ENCODE measurements around the gene SHISAL2A.

The SHISAL2A gene

GRCh38 chr1:52659851-52660596 is 27.1 kb downstream of the SHISAL2A start:
- DNase-seq (ENCODE audit: low spot score): no peak

GRCh38 chr1:52660807-52661206 is 27.8 kb downstream of the SHISAL2A start:
- DNase-seq (ENCODE audit: low spot score): no peak

DNA sequence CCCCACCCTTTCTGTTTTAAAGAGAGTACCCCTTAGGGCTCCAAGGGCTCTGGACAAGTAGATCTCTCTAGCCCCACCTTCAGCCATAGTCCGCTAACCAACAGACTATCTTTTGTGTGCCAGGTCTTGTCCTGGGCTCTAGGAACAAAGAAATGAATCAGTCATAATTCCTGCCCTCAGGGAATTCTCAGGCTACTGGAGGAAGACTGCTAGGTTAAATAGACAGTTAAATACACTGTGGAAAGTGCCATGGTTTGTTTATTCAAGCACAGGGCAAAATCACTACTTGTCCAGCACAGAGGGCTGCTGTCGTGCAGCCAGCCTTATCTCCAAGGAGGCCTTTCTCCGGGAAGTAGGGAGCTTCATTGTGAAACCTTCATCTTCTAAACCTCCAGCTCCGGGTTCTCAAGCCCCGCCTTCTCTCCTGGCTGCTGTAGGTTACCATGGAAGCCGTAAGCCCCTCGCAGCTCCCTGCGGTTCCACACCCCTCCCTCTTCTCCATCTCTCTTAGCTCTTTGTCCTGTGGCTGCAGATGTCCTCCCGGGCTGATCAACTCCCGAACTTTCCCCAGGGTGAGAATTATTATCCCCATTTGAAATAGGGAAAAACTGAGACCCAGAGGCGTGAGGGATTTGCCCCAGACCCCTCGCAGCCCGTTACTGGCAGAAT is 29.8 kb downstream of the SHISAL2A start:
- peak; percentile 38 for DNase-seq (ENCODE audit: low spot score)

- no peak for DNase-seq (ENCODE audit: low spot score)
These were observed 30.7 kb downstream of the SHISAL2A start for GRCh38 chr1:52663716-52664115.

DNA sequence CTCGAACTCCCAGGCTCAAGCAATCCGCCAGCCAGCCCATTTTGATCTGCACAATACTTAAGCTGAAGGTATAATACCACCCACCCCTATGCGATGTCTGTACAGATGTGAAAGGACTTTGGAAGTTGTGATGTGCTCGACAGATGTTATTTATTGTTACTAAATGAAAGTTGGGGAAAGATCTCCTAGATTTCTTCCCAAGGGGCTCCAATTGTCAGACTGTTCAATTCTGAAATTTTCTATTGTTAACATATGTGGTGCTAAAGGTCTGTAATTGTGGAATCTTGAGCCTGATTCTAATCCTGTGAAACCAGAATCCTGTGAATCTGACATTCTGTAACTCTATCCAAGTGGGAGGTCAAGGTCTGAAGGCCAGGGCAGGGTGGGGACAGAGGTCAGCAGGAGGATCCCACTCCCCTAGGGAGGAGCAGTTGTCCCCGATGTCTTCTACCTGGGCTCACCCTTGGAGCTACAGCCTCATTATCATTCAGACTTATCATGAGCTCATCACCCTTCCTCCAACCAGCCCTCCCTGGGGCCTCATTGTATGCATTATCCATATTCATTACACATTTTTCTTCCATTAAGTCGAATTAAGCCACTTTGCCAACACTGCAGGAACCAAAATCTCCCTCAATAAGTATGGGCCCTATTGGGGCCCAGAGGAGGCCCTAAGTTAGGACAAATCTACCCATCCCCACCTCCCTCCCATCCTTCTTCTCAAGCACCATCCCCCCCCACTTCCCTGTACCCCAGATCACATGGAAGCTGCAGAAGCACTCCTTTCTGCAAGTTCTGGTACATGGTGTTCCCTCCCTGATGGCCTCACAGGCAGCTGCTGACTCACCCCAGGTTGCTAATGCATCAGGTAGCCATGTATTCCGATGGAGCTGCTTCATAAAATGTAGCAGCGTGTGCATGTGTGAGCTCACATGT is 32.3 kb downstream of the SHISAL2A start:
- no peak for DNase-seq (ENCODE audit: low spot score)

GRCh38 chr1:52667290-52667689 is 34.3 kb downstream of the SHISAL2A start:
- DNase-seq (ENCODE audit: low spot score): no peak

DNA sequence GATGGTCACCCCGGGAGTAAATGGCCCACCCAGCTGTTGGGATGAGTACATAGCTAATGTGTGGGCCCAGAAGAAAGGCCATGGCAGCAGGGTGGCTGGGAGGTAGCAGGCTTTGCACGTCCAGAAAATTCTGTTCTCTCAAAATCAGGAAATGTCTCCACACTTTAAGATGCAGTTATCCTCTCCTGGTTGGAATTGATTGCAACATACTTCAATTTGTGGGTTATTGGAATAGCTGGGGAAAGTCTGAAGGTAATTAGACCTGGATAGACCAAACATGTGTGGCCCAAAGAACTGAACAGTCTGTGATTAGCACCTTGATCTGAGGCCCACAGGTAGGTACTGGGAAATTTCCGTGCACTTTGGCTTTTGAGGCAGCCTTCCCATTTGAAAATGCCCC is 35.0 kb downstream of the SHISAL2A start:
- DNase-seq (ENCODE audit: low spot score): no peak

DNA sequence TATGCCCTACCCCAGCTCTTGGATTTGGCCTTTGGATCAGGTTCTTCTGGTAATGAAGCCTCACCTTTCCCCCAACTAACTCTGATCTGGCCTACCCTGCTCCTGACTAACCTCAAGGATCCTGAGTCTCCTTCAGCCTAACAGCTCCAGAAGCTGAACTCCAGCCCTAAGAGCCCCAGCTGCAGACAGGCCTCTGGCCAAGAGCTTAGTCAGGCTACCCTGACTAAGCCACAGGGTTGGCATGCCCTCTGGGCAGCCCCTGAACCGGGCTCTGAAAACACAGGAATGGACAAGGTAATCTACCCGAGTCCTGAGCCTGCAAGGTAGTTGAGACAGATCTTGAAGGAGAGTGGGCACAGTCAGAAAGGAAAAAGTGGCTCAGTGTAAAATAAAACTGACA is 35.7 kb downstream of the SHISAL2A start:
- peak; percentile 19 for DNase-seq (ENCODE audit: low spot score)

DNA sequence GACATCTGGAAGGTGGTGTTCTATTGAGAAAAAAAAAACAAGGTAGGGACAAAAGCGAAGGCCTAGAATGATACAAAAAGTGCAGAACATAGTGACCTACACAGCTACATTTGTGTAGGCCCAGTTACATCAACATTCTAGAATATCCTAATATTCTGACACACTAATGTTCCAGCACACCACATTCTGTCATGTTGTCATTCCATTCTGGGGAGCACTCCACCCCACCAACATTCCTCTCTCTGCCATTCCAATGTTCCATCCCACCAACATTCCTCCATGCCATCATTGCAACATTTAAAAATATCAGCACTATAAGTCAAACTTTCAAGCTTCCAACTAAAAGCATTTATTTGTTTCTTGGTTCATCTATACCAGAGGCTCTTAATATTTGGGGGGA is 36.7 kb downstream of the SHISAL2A start:
- DNase-seq (ENCODE audit: low spot score): peak; percentile 85

GRCh38 chr1:52670604-52671003 is 37.6 kb downstream of the SHISAL2A start:
- no peak for DNase-seq (ENCODE audit: low spot score)

GRCh38 chr1:52672946-52673345 is 40.0 kb downstream of the SHISAL2A start:
- no peak for DNase-seq (ENCODE audit: low spot score)

GRCh38 chr1:52673513-52673912 is 40.5 kb downstream of the SHISAL2A start:
- no peak for DNase-seq (ENCODE audit: low spot score)

- DNase-seq (ENCODE audit: low spot score): no peak
These were observed 41.8 kb downstream of the SHISAL2A start for GRCh38 chr1:52674497-52675384.

DNA sequence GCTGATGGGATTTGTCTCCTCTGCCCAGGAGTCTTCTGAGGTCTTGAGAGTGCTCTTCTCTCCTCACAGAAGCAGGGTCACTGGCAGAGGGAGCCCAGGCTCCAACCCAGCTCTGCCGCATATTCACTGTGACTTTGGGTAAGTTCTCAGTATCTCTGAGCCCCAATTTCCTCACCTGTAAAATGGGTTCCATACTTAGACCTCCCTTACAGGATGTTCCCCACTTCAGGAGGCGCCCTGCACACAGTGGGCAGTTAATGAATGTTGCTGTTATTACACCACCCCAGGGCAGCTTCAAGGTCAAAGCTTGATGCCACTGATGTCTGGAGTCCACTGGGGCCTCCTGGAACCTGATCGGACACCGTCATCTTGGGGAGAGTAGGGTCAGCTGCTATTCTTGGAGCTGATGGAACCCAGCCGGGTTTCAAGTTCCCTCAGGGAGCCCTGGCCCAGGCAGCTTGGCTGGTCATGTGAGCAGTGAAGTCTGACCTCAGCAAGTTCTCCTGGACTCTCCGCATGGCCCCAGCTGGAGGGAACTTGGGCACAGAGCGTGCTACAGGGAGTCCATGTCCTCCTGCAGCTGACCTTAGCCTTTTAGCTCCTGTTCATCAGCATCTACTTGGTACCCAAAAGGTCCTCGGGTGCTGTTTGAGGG is 43.4 kb downstream of the SHISAL2A start:
- DNase-seq (ENCODE audit: low spot score): no peak

DNA sequence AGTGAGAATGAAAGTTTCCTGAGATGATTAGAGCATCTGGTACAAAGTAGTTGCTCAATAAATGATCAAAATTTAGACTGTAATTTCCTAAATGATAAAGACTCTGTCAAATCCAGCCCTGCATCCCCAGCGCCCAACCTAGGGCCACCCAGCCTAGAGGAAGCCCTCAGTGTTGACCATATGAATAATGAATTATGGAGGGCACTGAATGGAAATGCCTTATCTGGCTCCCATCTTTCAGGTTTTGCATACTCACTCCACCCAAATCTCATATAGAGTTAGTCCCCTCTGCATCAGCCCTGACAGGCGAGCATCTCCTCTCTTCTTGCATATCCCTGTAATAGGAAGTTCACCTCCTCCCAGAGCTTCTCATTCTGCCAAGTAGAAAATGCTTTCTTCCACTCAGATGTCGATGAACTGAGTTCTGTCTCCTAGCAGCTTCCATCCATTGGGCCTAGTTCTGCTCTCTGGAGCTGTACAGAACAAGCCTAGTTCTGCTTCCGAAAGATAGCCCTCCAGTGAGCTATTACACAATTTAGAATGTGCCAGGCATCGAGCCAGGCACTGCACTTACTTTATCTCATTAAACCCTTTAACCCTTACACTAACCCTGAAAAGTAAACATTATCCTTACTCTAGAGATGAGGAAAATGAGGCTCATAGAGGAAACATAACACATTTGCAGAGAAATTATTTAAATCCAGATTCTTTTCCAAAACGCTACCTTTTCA is 44.3 kb downstream of the SHISAL2A start:
- DNase-seq (ENCODE audit: low spot score): no peak

DNA sequence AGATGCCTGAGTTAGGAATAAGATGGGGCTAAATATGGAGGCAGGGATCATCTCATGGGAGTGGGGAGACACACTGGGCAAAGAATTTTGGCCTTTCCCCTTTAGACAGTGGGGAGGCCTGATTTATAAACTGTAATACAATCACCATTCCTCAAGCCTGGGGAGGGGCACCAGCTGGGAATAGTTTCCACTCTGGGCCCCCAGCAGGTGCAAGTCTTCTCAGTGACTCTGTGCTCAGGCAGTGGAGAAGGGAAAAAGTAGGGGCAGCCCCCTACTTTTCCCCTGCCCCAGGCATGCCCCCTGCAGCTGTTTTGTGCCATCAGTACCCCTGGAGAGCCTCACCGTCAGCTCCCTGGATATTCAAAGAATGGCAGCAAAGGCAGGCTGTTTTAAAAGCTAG is 46.1 kb downstream of the SHISAL2A start:
- no peak for DNase-seq (ENCODE audit: low spot score)

GRCh38 chr1:52679498-52679897 is 46.5 kb downstream of the SHISAL2A start:
- DNase-seq (ENCODE audit: low spot score): no peak

DNA sequence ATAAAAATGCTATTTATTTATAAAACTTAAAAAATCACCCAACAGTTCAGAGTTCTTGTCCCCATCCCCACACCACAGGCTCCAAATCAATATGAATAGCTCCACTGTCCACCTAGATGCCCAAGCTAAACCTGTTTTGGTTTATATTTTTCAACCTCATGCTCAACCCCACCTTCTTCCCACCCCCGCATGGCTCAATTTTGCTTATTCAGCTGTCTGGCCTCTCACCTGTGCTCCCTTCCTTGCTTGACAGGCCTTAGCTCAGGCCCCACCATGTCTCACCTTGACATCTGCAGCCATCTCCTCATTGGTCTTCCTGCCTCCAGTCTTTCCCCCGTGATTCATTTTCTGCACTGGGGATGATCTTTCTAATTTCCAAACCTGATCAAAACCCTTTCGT is 47.4 kb downstream of the SHISAL2A start:
- no peak for DNase-seq (ENCODE audit: low spot score)

GRCh38 chr1:52681136-52681535 is 48.2 kb downstream of the SHISAL2A start:
- DNase-seq (ENCODE audit: low spot score): no peak

DNA sequence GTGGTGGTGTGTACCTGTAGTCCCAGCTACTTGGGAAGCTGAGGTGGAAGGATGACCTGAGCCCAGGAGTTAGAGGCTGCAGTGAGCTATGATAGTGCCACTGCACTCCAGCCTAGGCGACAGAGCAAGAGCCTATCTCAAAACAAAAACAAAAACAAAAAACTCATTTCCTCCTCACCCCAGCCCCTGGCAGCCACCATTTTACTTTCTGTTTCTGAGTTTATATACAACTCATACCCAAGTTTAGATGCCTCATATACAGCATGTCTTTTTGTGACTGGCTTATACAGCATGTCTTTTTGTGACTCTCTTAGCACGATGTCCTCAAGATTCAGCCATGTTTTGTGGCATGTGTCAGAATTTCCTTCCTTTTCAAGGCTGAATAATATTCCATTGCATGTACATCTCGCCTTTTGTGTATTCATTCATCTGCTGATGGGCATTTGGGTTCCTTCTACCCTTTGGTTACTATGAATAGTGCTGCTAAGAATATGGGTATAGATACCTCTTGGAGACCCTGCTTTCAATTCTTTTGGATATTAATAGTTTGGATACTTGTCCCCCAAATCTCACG is 50.5 kb downstream of the SHISAL2A start:
- DNase-seq (ENCODE audit: low spot score): no peak
